Subcutaneous preadipocyte (primary cell): Measurements from ENCODE around the gene DENND2C. TPM values are rescaled to one million over a fixed set of nuclear protein-coding genes. Genes with fewer than 3 reads are reported as not detected.

ENCODE experiments used
- small RNA-seq: library from RNA; depleted of rRNA; stranded (forward); fragments of <200 nt; gene quantifications from one replicate; pipeline ENCODE3, GENCODE V24; 2012
- total RNA-seq: library from RNA; depleted of rRNA; stranded (reverse); fragments of >200 nt; gene quantifications from 2 replicates; pipeline ENCODE4 v1.2.3, GENCODE V29; 2012

The DENND2C gene, protein sequence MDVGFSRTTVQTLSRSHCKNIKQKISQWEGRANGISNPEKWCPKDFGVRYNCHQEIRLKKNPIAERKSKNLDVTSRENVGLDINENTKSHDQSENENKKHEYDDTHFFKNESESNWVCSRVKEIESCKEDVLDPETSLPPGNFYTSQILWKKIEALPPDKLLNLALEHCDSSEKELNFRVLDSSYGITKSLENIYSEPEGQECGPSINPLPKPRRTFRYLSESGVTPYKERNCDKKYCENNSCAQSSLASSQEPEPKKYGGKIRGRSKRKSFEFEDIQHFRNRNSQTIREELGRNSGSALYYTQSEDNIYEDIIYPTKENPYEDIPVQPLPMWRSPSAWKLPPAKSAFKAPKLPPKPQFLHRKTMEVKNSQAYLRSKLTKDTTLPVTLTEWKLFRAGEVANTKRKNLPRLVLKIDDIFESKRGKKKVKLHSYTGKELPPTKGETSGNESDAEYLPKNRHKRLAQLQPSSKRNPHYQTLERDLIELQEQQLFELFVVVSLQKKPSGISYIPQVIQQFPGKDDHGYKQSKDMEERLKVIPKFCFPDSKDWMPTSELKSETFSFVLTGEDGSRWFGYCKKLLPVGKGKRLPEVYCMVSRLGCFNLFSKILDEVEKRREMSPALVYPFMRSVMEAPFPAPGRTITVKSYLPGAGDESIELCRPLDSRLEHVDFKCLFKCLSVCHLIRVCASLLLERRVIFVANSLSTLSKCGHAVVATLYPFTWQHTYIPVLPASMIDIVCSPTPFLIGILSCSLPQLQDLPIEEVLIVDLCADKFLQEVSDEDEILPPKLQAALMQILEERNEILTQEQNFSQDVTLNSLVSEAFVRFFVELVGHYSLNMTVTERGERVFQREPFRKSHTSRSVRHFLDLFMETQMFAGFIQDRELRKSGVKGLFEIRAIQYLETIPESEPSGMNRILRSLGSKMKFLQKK
- total RNA-seq, result 2.5 and 3.7 TPM in 2 replicates

GRCh38 chr1:114669562-114670082 is at the start of gene DENND2C:
Gene DENND2C (minus strand): TSS chr1:114670049. CDS start chr1:114625984, 44,065 bp downstream.

GRCh38 chr1:114716304-114717170 is 46.7 kb upstream of the DENND2C start, which contains the start of gene NRAS:
Gene NRAS (minus strand): TSS chr1:114716771. CDS start chr1:114716160, 611 bp downstream.

GRCh38 chr1:114695430-114696058 is 25.7 kb upstream of the DENND2C start, which contains the start of gene AMPD1:
Gene AMPD1 (minus strand): TSS chr1:114695546. CDS start chr1:114695471, 75 bp downstream.

GRCh38 chr1:114581335-114582287 is 88.2 kb downstream of the DENND2C start, which contains the start of gene BCAS2:
Gene BCAS2 (minus strand): TSS chr1:114581615. CDS start chr1:114581591, 24 bp downstream.

Small RNAs within 50 kb of the gene (small RNA-seq; reads per million reads assigned to genes)
- gene RN7SL432P, result not detected

Other genes starting within 250 kb of the DENND2C start
- gene TRIM33, start 158.8 kb downstream of the DENND2C start, total RNA-seq, result 27.9 and 35.6 TPM in 2 replicates
- gene BCAS2, start 88.4 kb downstream of the DENND2C start, total RNA-seq, result 27.4 and 29.0 TPM in 2 replicates
- not detected in 2 replicates for gene AMPD1, start 25.5 kb upstream of the DENND2C start, total RNA-seq
- 56.6 and 87.2 TPM in 2 replicates for gene NRAS, start 46.7 kb upstream of the DENND2C start, total RNA-seq
- gene CSDE1, start 87.9 kb upstream of the DENND2C start, total RNA-seq, result 375 and 412 TPM in 2 replicates
- 41.2 and 48.9 TPM in 2 replicates for gene SIKE1, start 110.6 kb upstream of the DENND2C start, total RNA-seq
- not detected in 2 replicates for gene SYCP1, start 184.8 kb upstream of the DENND2C start, total RNA-seq